Uterus (tissue), 4 donors: ENCODE measurements around the gene RAB3GAP1. TPM values are rescaled to one million over a fixed set of nuclear protein-coding genes. Genes with fewer than 3 reads are reported as not detected.
"Not testable (repeated sequence)": the region's sequence is repeated elsewhere in the genome, so short reads cannot be mapped to it uniquely, and the experiment has no call there.

Source experiments
- DNase-seq, 2 donors: peaks; one replicate each; pipeline ENCODE4 v3.0.0-alpha.2; 2019 to 2020
- H3K27ac ChIP-seq, 2 donors: fragments of 200-600 bp; sonication (generic); 1 replicate in 1 of 2; 2 replicates in 1 of 2; pipeline ENCODE4 v1.5.1; 2016 to 2018
- H3K27me3 ChIP-seq, 2 donors: fragments of 200-600 bp; sonication (generic); one replicate each; pipeline ENCODE4 v1.5.1; 2018 to 2019; ENCODE audit warnings: control low read depth in 1 of 2
- H3K36me3 ChIP-seq, 2 donors: fragments of 200-600 bp; sonication (generic); one replicate each; pipeline ENCODE4 v1.5.1; 2019; ENCODE audit warnings: control low read depth in 1 of 2
- H3K4me1 ChIP-seq, 2 donors: fragments of 200-600 bp; sonication (generic); one replicate each; pipeline ENCODE4 v1.5.1; 2018 to 2019; ENCODE audit warnings: control low read depth in 1 of 2
- H3K4me3 ChIP-seq, 2 donors: fragments of 200-600 bp; sonication (generic); 1 replicate in 1 of 2; 2 replicates in 1 of 2; pipeline ENCODE4 v1.5.1; 2018 to 2019; ENCODE audit warnings: mild to moderate bottlenecking in 1 of 2
- H3K9me3 ChIP-seq, 2 donors: fragments of 200-600 bp; sonication (generic); one replicate each; pipeline ENCODE4 v1.5.1; 2019; ENCODE audit warnings: control low read depth in 1 of 2
- CTCF ChIP-seq, 4 experiments: fragments of 200-600 bp in 2 of 4; fragments of 450-650 bp in 2 of 4; sonication (generic) in 2 of 4; IDR thresholded peaks; one replicate each; pipeline ENCODE4 v1.5.1; 2016 to 2019; ENCODE audit warnings: antibody characterized with exemption in 4 of 4, mild to moderate bottlenecking in 2 of 4, moderate library complexity in 1 of 4
- POLR2A ChIP-seq, 2 donors: fragments of 450-650 bp; IDR thresholded peaks; one replicate each; pipeline ENCODE4 v1.6.1; 2016; ENCODE audit warnings: antibody characterized with exemption in 2 of 2, mild to moderate bottlenecking in 1 of 2, moderate library complexity in 1 of 2
- intact Hi-C: fragments of 100-400 bp; cut with DNase I; formaldehyde crosslinking; loops from one replicate; pipeline ENCODE4 v1.15.1; 2023; ENCODE audit warnings: low total_unique reads
- total RNA-seq, 4 donors: library from RNA; depleted of rRNA in 3 of 4; stranded (reverse); fragments of >200 nt in 3 of 4; gene quantifications; one replicate each; pipeline versions ENCODE4 v1.1.0 to v1.2.4, GENCODE V29; 2014 to 2023
- donor health status: DM: yes; HTN: yes; CAD: no.

RAB3GAP1 gene
- total RNA-seq, 4 donors from 2014 or later = 15.6 to 105 (median 47.8) TPM

- Histone ChIP-seq H3K4me1 (no peaks in the 10 kb centered on the region), H3K36me3 (no peaks in the 10 kb centered on the region), H3K4me3 (no peak overlapping the region), H3K27ac (no peak overlapping the region), H3K27me3 (no peaks in the 10 kb centered on the region), H3K9me3 (no peaks in the 10 kb centered on the region)
- intact Hi-C loops = no loop called here
- DNase-seq = no peak
- TF ChIP-seq POLR2A (IDR thresholded peaks at IDR 0.05) (no peak), CTCF (IDR thresholded peaks at IDR 0.05) (no peak)
These were observed 26.3 kb downstream of the RAB3GAP1 start for GRCh38 chr2:135078417-135078816.

- TF ChIP-seq POLR2A (IDR thresholded peaks at IDR 0.05) = no peak
- TF ChIP-seq CTCF (IDR thresholded peaks at IDR 0.05) = no peak
- Histone ChIP-seq H3K27me3 (no peaks in the 10 kb centered on the region), H3K9me3 (no peaks in the 10 kb centered on the region), H3K36me3 (no peaks in the 10 kb centered on the region), H3K4me1 (no peaks in the 10 kb centered on the region), H3K27ac (no peak overlapping the region), H3K4me3 (no peak overlapping the region)
- no peak for DNase-seq
- intact Hi-C loops = no loop called here
These were observed 34.1 kb downstream of the RAB3GAP1 start for GRCh38 chr2:135086222-135086621.

- H3K4me1 ChIP-seq, DNase-seq, intact Hi-C loops, H3K36me3 ChIP-seq, H3K27me3 ChIP-seq, H3K9me3 ChIP-seq, H3K27ac ChIP-seq, H3K4me3 ChIP-seq: not testable (repeated sequence)
These were observed 37.5 kb downstream of the RAB3GAP1 start for GRCh38 chr2:135089597-135089996.

GRCh38 chr2:135091681-135092080 is 39.6 kb downstream of the RAB3GAP1 start:
- TF ChIP-seq POLR2A (IDR thresholded peaks at IDR 0.05) (no peak), CTCF (IDR thresholded peaks at IDR 0.05) (no peak)
- no peaks in the 10 kb centered on the region for H3K9me3 ChIP-seq
- H3K36me3 ChIP-seq = no peaks in the 10 kb centered on the region
- no peak for DNase-seq
- no peaks in the 10 kb centered on the region for H3K4me1 ChIP-seq
- H3K4me3 ChIP-seq = no peak overlapping the region
- H3K27me3 ChIP-seq = no peaks in the 10 kb centered on the region
- intact Hi-C loops = no loop called here
- no peak overlapping the region for H3K27ac ChIP-seq

- Histone ChIP-seq H3K9me3 (no peaks in the 10 kb centered on the region), H3K27me3 (no peaks in the 10 kb centered on the region), H3K27ac (no peak overlapping the region), H3K4me3 (no peak overlapping the region), H3K4me1 (no peaks in the 10 kb centered on the region), H3K36me3 (no peaks in the 10 kb centered on the region)
- intact Hi-C loops = no loop called here
- DNase-seq = no peak
- TF ChIP-seq CTCF (IDR thresholded peaks at IDR 0.05) = no peak
- no peak for TF ChIP-seq POLR2A (IDR thresholded peaks at IDR 0.05)
These were observed 41.1 kb downstream of the RAB3GAP1 start for GRCh38 chr2:135093193-135093592.

- TF ChIP-seq CTCF (IDR thresholded peaks at IDR 0.05) (no peak), POLR2A (IDR thresholded peaks at IDR 0.05) (no peak)
- Histone ChIP-seq H3K36me3 (no peaks in the 10 kb centered on the region), H3K4me3 (no peak overlapping the region), H3K4me1 (no peaks in the 10 kb centered on the region), H3K27ac (no peak overlapping the region), H3K9me3 (no peaks in the 10 kb centered on the region), H3K27me3 (no peaks in the 10 kb centered on the region)
- no peak for DNase-seq
- intact Hi-C loops = no loop called here
These were observed 41.7 kb downstream of the RAB3GAP1 start for GRCh38 chr2:135093670-135094330.
